Neutrophil (primary cell): Measurements from ENCODE around the gene CCDC90B.
A peak's percentile ranks its signal among the peaks of the same experiment; 100 is the strongest.

Source experiments
- H3K27ac ChIP-seq: fragments of 200-600 bp; sonication (generic); 2 replicates; pipeline ENCODE4 v1.5.1; 2016; ENCODE audit warnings: mild to moderate bottlenecking, moderate library complexity
- H3K27me3 ChIP-seq: fragments of 200-600 bp; sonication (generic); 2 replicates; pipeline ENCODE4 v1.6.0; 2016; ENCODE audit warnings: mild to moderate bottlenecking
- H3K36me3 ChIP-seq: fragments of 200-600 bp; sonication (generic); 2 replicates; pipeline ENCODE4 v1.5.1; 2017
- H3K4me1 ChIP-seq, 2 experiments: fragments of 200-600 bp in 1 of 2; sonication (generic) in 1 of 2; 1 replicate in 1 of 2; 2 replicates in 1 of 2; pipeline versions ENCODE4 v1.5.1 to v1.6.1; 2013 to 2016; ENCODE audit warnings: low read depth in 1 of 2, low read length in 1 of 2, mild to moderate bottlenecking in 1 of 2, moderate library complexity in 1 of 2; ENCODE audit not compliant: control insufficient read depth in 1 of 2, insufficient read depth in 1 of 2
- H3K4me3 ChIP-seq, 2 experiments: fragments of 200-600 bp in 1 of 2; sonication (generic) in 1 of 2; 1 replicate in 1 of 2; 2 replicates in 1 of 2; pipeline ENCODE4 v1.5.1; 2013 to 2016; ENCODE audit warnings: low read depth in 1 of 2, low read length in 1 of 2, mild to moderate bottlenecking in 1 of 2, moderate library complexity in 1 of 2
- H3K9me3 ChIP-seq: fragments of 200-600 bp; sonication (generic); 2 replicates; pipeline ENCODE4 v1.5.1; 2016
- CTCF ChIP-seq: fragments of 200-600 bp; sonication (generic); IDR thresholded peaks from 2 replicates; pipeline ENCODE4 v1.5.1; 2016; ENCODE audit warnings: antibody characterized with exemption

CCDC90B gene

GRCh38 chr11:83285771-83286528, at the start of gene CCDC90B:
CCDC90B (minus strand) TSS chr11:83286367; CDS start chr11:83285972, 395 bp downstream.
- Histone ChIP-seq H3K9me3 (no peaks in the 10 kb centered on the region), H3K36me3 (no peaks in the 10 kb centered on the region), H3K4me1 (peaks cover 19 to 20% of the 10 kb centered on the region in 2 experiments), H3K27ac (peak within 1 kb of the TSS; percentile 90), H3K27me3 (peaks cover 1% of the 10 kb centered on the region), H3K4me3 (peak within 1 kb of the TSS; percentile 77 to 97)
- TF ChIP-seq CTCF: no peak

- Histone ChIP-seq H3K36me3 (no peaks in the 10 kb centered on the region), H3K27ac (no peak overlapping the region), H3K9me3 (no peaks in the 10 kb centered on the region), H3K27me3 (no peaks in the 10 kb centered on the region), H3K4me3 (no peak overlapping the region), H3K4me1 (no peaks in the 10 kb centered on the region)
- no peak for TF ChIP-seq CTCF
These were observed 49.4 kb upstream of the CCDC90B start for GRCh38 chr11:83335446-83336070.

- no peak for TF ChIP-seq CTCF
- H3K9me3 ChIP-seq: no peaks in the 10 kb centered on the region
- no peak overlapping the region for H3K27ac ChIP-seq
- H3K4me1 ChIP-seq: no peaks in the 10 kb centered on the region
- no peaks in the 10 kb centered on the region for H3K36me3 ChIP-seq
- no peak overlapping the region for H3K4me3 ChIP-seq
- no peaks in the 10 kb centered on the region for H3K27me3 ChIP-seq
These were observed 44.1 kb upstream of the CCDC90B start for GRCh38 chr11:83330303-83330702.

GRCh38 chr11:83326326-83326725, 40.2 kb upstream of the CCDC90B start:
- no peaks in the 10 kb centered on the region for H3K9me3 ChIP-seq
- H3K27me3 ChIP-seq: no peaks in the 10 kb centered on the region
- H3K27ac ChIP-seq: no peak overlapping the region
- TF ChIP-seq CTCF: no peak
- no peak overlapping the region for H3K4me3 ChIP-seq
- no peaks in the 10 kb centered on the region for H3K4me1 ChIP-seq
- H3K36me3 ChIP-seq: no peaks in the 10 kb centered on the region

- Histone ChIP-seq H3K4me1 (no peaks in the 10 kb centered on the region), H3K9me3 (no peaks in the 10 kb centered on the region), H3K36me3 (no peaks in the 10 kb centered on the region), H3K27ac (no peak overlapping the region), H3K4me3 (no peak overlapping the region), H3K27me3 (no peaks in the 10 kb centered on the region)
- no peak for TF ChIP-seq CTCF
These were observed 33.2 kb upstream of the CCDC90B start for GRCh38 chr11:83319346-83319745.
